HG03108 (cell line): ENCODE data around the gene TMC3.
"Not testable (repeated sequence)": the region's sequence is repeated elsewhere in the genome, so short reads cannot be mapped to it uniquely, and the experiment has no call there.

Experiments
- ATAC-seq: cut with Tn5 transposase; IDR thresholded peaks from one replicate; pipeline ENCODE4 v1.9.1; 2021; ENCODE audit warnings: moderate library complexity; ENCODE audit not compliant: unreplicated experiment

Gene TMC3

DNA sequence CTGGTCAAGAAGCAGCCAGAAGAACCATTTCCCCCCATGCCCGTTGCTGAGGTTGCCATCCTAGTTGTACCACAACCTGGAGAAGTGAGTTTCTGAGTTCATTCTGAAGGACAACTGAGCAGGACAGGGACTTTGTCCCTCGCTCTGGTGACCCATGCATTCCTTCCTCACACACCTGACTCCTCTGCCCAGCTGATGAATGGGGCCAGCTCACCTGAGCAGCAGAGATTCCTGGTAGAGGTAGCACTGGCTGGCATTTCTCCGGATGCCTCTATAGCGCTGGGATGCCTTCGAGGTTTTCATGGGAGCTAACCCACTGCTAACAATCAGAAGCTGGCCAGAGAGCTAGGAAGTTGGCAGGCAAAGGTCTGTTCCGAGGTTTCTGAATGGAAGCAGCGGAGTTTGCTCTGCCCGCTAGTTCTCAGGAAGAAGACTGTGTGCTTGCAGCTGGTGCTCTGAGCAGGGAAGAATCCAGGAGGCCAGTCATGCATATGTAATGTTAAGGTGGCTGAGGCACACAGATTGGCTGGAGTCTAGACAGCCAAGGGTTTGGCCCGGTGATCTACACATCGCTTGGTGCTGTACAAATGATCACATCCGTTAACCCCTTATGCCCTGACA lies at the start of gene TMC3:
TSS of gene TMC3 (minus strand) at position 439 of the 621 bp plus-strand sequence. CDS start at position 303, 136 bp downstream.
- no peak for ATAC-seq

DNA sequence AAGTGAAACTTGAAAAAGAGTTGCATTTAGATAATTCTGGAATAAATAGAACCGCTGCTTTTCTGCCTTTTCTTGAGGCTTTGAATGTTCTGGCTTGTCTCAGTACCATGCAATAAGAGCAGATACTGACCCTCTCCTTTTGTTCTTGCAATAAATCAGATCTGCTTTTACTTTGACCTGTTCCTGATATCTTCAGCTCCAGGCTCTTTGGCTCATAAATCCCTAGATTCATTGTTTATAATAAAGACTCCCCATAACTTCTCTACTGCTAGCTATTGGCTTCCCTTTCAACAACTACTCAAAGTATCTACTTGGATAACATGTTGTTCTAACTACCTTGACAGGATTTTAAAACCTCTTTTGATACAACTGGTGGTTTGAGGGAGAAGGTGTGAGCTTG lies 47.4 kb upstream of the TMC3 start:
- ATAC-seq = no peak

DNA sequence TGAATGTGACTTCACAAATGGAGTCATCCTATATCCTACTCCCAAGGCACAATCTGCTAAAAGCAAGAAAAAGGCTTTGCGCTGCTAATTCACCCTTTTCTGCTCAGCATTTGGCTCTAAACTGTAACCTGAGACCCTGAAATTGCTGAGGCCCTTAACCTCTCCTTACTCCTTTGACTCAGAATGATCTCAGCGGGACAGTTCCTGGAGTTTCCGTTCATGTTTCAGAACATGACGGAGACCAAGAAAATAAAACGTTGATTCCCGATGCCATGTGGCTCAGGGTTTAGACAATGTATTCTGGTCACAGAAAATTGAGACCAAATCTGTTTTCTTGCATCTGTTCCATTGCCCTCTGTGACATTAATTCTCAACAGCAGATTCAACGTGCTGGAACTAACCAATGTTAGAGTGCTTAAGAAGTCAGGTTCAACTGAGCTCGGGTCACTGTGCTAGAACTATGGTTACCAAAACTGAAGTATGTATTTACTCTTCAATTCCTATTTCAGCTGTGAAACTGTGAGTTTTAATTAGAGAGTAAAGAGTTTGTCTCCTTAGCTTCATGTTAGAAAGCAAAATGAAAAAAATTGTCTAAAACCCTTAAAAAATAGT lies 45.4 kb upstream of the TMC3 start:
- ATAC-seq = no peak

- no peak for ATAC-seq
Observed at GRCh38 chr15:81418891-81419290, 44.9 kb upstream of the TMC3 start.

- ATAC-seq = no peak
Observed at GRCh38 chr15:81418444-81418843, 44.4 kb upstream of the TMC3 start.

GRCh38 chr15:81414274-81414968 lies 40.4 kb upstream of the TMC3 start:
- not testable (repeated sequence) for ATAC-seq

DNA sequence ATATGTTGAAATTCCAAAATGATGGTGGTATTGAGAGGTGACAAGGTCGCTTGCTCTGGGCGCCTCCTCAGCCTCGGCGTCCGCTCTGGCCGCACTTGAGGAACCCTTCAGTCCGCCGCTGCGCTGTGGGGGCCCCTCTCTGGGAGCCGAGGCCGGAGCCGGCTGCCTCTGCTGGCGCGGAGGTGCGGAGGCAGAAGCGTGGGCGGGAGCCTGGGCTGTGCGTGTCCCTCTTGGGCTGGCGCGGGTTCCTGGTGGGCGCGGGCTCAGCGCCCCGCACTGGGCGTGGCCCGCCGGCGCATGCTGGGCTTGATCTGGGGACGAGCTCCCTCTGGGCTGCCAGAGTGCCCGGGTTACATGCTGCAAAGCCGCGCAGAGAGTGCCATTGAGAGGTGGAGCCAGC lies 39.8 kb upstream of the TMC3 start:
- ATAC-seq = no peak

GRCh38 chr15:81411969-81412633 lies 38.1 kb upstream of the TMC3 start:
- no peak for ATAC-seq

DNA sequence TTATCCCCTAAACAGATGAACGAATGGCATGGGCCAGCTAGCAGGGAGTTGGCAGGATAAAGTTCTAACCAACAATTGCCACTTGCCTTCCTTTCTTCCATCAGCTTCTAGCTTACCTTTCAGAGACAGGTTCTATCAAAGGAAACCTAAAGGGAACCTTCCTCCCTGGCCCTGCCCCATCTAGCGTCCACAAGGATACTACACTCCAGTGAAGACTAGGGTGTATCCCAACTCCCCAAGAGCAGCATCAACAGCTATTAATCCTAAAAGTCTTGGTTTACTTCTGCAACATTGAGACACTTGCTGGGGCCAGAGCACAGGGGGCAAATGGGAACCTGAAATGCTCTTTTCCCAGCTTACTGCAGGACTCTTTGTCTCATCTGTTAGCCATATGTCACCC lies 37.0 kb upstream of the TMC3 start:
- ATAC-seq = no peak

- no peak for ATAC-seq
Observed at GRCh38 chr15:81410318-81410753, 36.3 kb upstream of the TMC3 start.

DNA sequence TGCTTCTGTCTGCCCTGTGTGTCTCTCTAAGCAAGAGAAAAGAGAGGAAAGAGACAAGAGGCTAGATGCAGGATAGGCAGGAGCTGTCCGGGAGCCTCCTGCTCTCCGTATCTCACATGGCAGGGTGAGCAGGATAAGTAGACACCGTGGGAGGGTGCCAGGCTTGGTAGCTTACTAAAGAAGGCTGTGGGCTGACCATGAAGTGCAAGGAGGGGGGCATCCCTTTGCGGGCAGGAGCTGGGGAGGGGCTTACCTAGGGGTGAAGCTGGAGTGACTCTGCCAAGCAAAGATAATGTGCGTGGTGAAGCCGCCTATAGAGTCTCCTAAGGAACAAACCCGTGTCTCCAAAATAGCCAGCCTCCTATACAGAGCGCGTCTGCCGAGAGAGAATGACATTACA lies 33.7 kb upstream of the TMC3 start:
- ATAC-seq = no peak

DNA sequence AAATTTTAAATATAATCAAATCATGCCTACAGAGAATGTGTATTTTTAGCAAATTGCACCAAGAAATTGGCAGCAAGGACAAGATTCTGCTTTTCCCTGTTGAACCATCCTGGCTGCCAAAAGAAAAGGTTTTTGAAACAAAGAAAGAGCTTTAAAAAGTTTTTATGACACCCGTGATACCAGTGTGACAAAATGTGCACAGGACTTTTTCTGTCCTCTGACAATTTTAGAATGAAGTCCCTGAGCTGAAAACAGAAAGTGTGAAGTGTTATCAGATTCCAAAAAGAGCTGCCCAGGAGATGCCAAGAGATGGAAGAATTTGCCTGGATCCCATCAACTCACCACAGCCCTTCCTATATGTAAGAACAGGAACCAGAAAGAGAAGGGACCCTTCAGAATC lies 33.2 kb upstream of the TMC3 start:
- no peak for ATAC-seq

GRCh38 chr15:81400640-81401236 lies 26.7 kb upstream of the TMC3 start:
- no peak for ATAC-seq

- no peak for ATAC-seq
Observed at GRCh38 chr15:81398910-81399551, 25.0 kb upstream of the TMC3 start.

- ATAC-seq = no peak
Observed at GRCh38 chr15:81398456-81398855, 24.4 kb upstream of the TMC3 start.

GRCh38 chr15:81394603-81395002 lies 20.6 kb upstream of the TMC3 start:
- no peak for ATAC-seq

DNA sequence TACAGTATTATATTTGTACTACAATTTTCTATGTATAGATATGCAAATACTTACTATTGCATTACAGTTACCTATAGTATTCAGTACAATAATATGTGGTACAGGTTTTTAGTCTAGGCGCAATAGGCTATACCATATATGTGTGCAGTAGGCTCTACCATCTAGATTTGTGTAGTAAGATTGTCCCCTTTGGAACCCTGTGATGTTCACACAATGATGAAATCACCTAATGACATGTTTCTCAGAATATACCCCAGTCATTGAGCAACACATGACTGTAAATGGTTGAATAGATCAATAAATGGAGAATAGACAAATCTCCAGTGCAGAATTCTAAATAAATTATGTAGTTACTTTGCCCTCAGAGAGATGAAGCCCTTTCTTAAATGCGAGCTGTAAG lies 17.6 kb upstream of the TMC3 start:
- ATAC-seq = no peak

GRCh38 chr15:81388436-81388770 lies 14.4 kb upstream of the TMC3 start:
- ATAC-seq = no peak

DNA sequence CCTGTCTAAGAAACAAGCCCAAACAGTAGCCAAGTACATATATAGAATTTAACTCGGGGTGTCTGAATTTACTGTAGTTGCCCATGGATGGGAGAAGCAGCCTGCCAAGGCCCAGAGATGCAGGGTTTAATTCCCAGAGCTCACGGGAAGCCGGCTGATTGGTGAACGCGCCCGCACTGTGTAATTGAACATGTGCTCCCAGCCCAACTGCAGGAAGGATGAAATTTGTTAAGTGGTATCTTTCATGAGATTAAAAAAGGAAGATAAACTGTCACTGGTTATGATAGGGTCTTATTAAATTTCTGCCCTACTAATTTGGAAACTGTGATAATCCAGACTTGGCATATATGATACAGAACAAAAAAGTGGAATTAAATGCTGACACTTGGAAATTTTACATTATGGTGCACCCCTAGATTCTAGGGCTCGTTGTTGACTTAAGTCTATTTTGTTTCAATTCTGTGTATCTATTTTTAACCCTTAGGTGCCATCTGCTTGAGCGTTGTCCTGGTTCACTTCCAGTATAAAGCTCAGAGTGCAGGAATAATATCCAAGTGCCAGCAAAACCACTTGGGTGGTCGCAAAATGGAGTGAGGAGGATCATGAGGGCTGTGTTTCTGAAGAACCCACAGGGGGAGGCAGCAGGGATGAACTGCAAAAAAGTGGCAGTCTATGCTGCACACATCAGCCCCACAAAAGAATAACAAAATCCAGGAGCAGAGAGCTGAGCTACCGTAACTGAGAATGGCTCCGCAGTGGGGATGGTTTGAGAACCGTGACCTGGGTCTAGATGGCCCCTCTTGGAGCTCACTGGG lies 13.8 kb upstream of the TMC3 start:
- ATAC-seq = no peak

DNA sequence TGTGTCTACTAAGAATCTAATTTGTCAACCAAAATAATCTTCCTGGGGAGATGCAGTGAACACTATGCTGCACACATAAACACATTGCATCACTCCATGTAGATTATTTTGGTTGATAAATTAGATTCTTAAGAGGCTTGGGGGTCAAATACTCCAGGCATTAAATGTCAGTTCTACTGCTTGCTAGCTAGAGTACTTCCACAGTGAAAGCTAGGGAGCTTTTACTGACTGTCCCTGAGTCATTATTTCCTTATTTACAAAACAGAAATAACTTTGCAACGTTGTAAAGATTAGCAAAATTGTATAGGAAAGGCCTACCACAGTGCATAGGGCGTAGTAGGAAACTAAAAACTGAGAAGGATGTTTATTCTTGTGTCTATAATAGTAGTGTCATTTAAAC lies 12.9 kb upstream of the TMC3 start:
- no peak for ATAC-seq
